Measurements from ENCODE around the gene NUDT14.

GRCh38 chr14:105148604-105149145 is 32.4 kb downstream of the NUDT14 start:
- TF ChIP-seq CTCF (IDR thresholded peaks at IDR 0.05) (no peak), POLR2A (IDR thresholded peaks at IDR 0.05) (no peak)

All from Peyer's patch (tissue), 4 donors.